Lung (tissue), 12 donors: Measurements from ENCODE around the gene SH3BP4. TPM values are rescaled to one million over a fixed set of nuclear protein-coding genes. Genes with fewer than 3 reads are reported as not detected.

ENCODE experiments used
- ATAC-seq: fragments of 200-7000 bp; cut with Tn5 transposase; one replicate; pipeline ENCODE4 v1.9.1; 2020; ENCODE audit warnings: moderate number of reproducible peaks; ENCODE audit not compliant: insufficient read depth, low FRiP score
- DNase-seq, 3 donors: peaks; one replicate each; pipeline ENCODE4 v3.0.0-alpha.2; 2013 to 2017
- H3K27ac ChIP-seq, 2 donors: one replicate each; pipeline ENCODE4 v1.5.1; 2013; ENCODE audit warnings: mild to moderate bottlenecking in 2 of 2, moderate library complexity in 2 of 2, control low read depth in 1 of 2, inconsistent platforms in 1 of 2, low read depth in 1 of 2, low read length in 1 of 2
- H3K27me3 ChIP-seq, 3 donors: one replicate each; pipeline ENCODE4 v1.5.1; 2013; ENCODE audit warnings: low read length in 2 of 3; ENCODE audit not compliant: control insufficient read depth in 3 of 3, insufficient read depth in 3 of 3
- H3K36me3 ChIP-seq, 4 donors: one replicate each; pipeline ENCODE4 v1.5.1; 2013; ENCODE audit warnings: low read length in 4 of 4, mild to moderate bottlenecking in 1 of 4, moderate library complexity in 1 of 4; ENCODE audit not compliant: control insufficient read depth in 4 of 4, insufficient read depth in 4 of 4
- H3K4me1 ChIP-seq, 5 donors: one replicate each; pipeline ENCODE4 v1.5.1; 2013; ENCODE audit warnings: low read length in 5 of 5, mild to moderate bottlenecking in 2 of 5, moderate library complexity in 1 of 5; ENCODE audit not compliant: control insufficient read depth in 5 of 5, insufficient read depth in 5 of 5
- H3K4me3 ChIP-seq: one replicate; pipeline ENCODE4 v1.5.1; 2013; ENCODE audit warnings: mild to moderate bottlenecking, control low read depth, moderate library complexity
- H3K9ac ChIP-seq, 2 donors: one replicate each; pipeline ENCODE4 v1.5.1; 2013; ENCODE audit warnings: low read length in 2 of 2, control low read depth in 1 of 2; ENCODE audit not compliant: insufficient read depth in 1 of 2
- H3K9me3 ChIP-seq, 4 donors: one replicate each; pipeline ENCODE4 v1.5.1; 2013; ENCODE audit warnings: low read length in 3 of 4, mild to moderate bottlenecking in 1 of 4, moderate library complexity in 1 of 4; ENCODE audit not compliant: control insufficient read depth in 4 of 4, insufficient read depth in 3 of 4
- CTCF ChIP-seq: IDR thresholded peaks from 2 replicates; pipeline ENCODE4 v1.5.1; 2012; ENCODE audit warnings: mild to moderate bottlenecking; ENCODE audit errors: control extremely low read depth, extremely low read depth
- WGBS, 2 donors: extraction: QIAGEN DNeasy Blood & Tissue Kit; methylation state at CpG; one replicate each; pipeline ENCODE4 v1.1.7; 2013; 5-methylcytosine and 5-hydroxymethylcytosine counted together
- polyA plus RNA-seq, 2 donors: library from polyadenylated mRNA; stranded (reverse); fragments of 200-250 nt; gene quantifications; one replicate each; pipeline ENCODE4 v1.2.1, GENCODE V29; 2013
- total RNA-seq, 2 donors: library from RNA; depleted of rRNA in 1 of 2; stranded (reverse); fragments of >200 nt in 1 of 2; gene quantifications; one replicate each; pipeline ENCODE4 v1.2.1, GENCODE V29; 2014 to 2021
- donor health status: control.
- donor health status: control.
- donor health status: Bipolar disorder and iron deficiency.
- donor health status: healthy.
- donor health status: DM: yes; HTN: yes; CAD: no.

SH3BP4 gene
- total and polyA plus RNA-seq, 4 donors = 12.0 to 36.5 (median 18.2) TPM

DNA sequence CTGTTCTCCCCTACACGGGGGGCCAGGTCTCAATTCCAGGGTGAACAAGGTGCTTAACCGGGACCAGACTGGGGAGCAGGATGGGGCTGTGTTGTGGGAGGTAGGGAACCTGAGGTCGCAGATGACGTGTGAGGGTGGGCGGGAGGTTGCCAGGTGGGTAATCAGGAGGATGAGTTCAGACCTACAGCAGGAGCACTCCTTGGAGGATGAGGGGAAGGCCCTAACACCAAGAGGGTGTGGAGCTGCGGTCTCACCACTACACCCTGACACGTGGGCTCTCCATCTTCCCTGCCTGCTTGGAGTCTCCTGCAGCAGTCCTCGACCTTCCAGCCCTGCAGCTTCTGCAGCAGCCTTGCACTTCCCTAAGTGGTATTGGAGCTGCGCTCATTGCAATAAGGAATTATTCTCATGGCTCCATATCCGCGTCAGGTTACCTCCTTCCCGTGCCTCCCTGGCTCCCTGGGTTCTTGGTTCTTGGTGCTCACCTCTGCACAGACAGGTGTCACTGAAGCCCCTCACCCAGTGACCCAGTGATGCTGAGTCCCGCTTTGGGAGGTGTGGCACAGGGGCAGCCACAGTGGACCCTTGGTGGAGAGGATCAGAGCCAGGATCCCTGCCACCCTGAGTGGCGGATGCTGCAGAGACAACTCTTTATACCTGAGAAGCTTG, 15.5 kb downstream of the SH3BP4 start:
- ATAC-seq (no peak), DNase-seq (no peak)
- no peak overlapping the region for H3K9ac ChIP-seq
- H3K4me3 ChIP-seq = no peak overlapping the region
- no peaks in the 10 kb centered on the region for H3K9me3 ChIP-seq
- 92 to 97% methylated on average over 13 to 14 of the region's 14 CpGs for WGBS, 2 donors
- peaks cover 0 to 7% (median 2%) of the 10 kb centered on the region in 4 donors for H3K36me3 ChIP-seq
- TF ChIP-seq CTCF = no peak
- no peak overlapping the region for H3K27ac ChIP-seq
- no peaks in the 10 kb centered on the region for H3K27me3 ChIP-seq
- H3K4me1 ChIP-seq = peaks cover 4 to 36% (median 9%) of the 10 kb centered on the region in 5 donors

GRCh38 chr2:234967870-234968208, 16.0 kb downstream of the SH3BP4 start:
- peaks cover 0 to 7% (median 2%) of the 10 kb centered on the region in 4 donors for H3K36me3 ChIP-seq
- no peaks in the 10 kb centered on the region for H3K27me3 ChIP-seq
- no peak overlapping the region for H3K4me3 ChIP-seq
- no peak overlapping the region for H3K9ac ChIP-seq
- H3K27ac ChIP-seq = no peak overlapping the region
- peaks cover 4 to 36% (median 9%) of the 10 kb centered on the region in 5 donors for H3K4me1 ChIP-seq
- ATAC-seq = no peak
- 95% methylated on average over 5 of the region's 5 CpGs for WGBS, 2 donors
- TF ChIP-seq CTCF = no peak
- DNase-seq = no peak
- H3K9me3 ChIP-seq = no peaks in the 10 kb centered on the region

GRCh38 chr2:234968631-234969305, 17.0 kb downstream of the SH3BP4 start:
- TF ChIP-seq CTCF = no peak
- 64 to 74% methylated on average over 14 of the region's 14 CpGs for WGBS, 2 donors
- Histone ChIP-seq H3K9ac (no peak overlapping the region), H3K36me3 (peaks cover 0 to 7% (median 2%) of the 10 kb centered on the region in 4 donors), H3K4me1 (peaks cover 4 to 29% (median 9%) of the 10 kb centered on the region in 5 donors), H3K27me3 (no peaks in the 10 kb centered on the region), H3K4me3 (no peak overlapping the region), H3K27ac (no peak overlapping the region), H3K9me3 (no peaks in the 10 kb centered on the region)
- DNase-seq (no peak), ATAC-seq (no peak)
